Adrenal gland (tissue), 12 donors: ENCODE results near the gene FHL5. TPM values are rescaled to one million over a fixed set of nuclear protein-coding genes. Genes with fewer than 3 reads are reported as not detected.
"Not testable (repeated sequence)": the region's sequence is repeated elsewhere in the genome, so short reads cannot be mapped to it uniquely, and the experiment has no call there.

Experiments
- DNase-seq, 7 donors: peaks; one replicate each; pipeline ENCODE4 v3.0.0-alpha.2; 2019 to 2020
- H3K27ac ChIP-seq, 5 donors: fragments of 200-600 bp; sonication (generic) in 4 of 5; 1 replicate in 3 of 5; 2 replicates in 2 of 5; pipeline versions ENCODE4 v1.5.1 to v1.8.0; 2016 to 2020; ENCODE audit warnings: mild to moderate bottlenecking in 1 of 5
- H3K27me3 ChIP-seq: fragments of 200-600 bp; 2 replicates; pipeline ENCODE4 v1.8.0; 2021
- H3K36me3 ChIP-seq, 2 donors: fragments of 200-600 bp; replicated peaks in 1 of 2; 1 replicate in 1 of 2; 2 replicates in 1 of 2; pipeline versions ENCODE4 v1.5.1 to v1.8.0; 2018 to 2022
- H3K4me1 ChIP-seq, 2 donors: fragments of 200-600 bp; replicated peaks in 1 of 2; 1 replicate in 1 of 2; 2 replicates in 1 of 2; pipeline versions ENCODE4 v1.5.1 to v1.8.0; 2018 to 2021
- H3K4me3 ChIP-seq, 4 donors: fragments of 200-600 bp; sonication (generic) in 3 of 4; one replicate each; pipeline ENCODE4 v1.5.1; 2016 to 2018
- H3K9me3 ChIP-seq, 3 donors: fragments of 200-600 bp; sonication (generic) in 1 of 3; replicated peaks in 1 of 3; 1 replicate in 2 of 3; 2 replicates in 1 of 3; pipeline versions ENCODE4 v1.5.1 to v1.8.0; 2016 to 2021
- POLR2A ChIP-seq, 2 donors: fragments of 450-650 bp; IDR thresholded peaks; one replicate each; pipeline ENCODE4 v1.6.1; 2017; ENCODE audit warnings: antibody characterized with exemption in 2 of 2, mild to moderate bottlenecking in 2 of 2, moderate library complexity in 1 of 2
- WGBS, 4 donors: extraction: QIAGEN DNeasy Blood & Tissue Kit in 2 of 4; methylation state at CpG; one replicate each; pipeline versions ENCODE4 v1.1.5 to v1.1.7; 2013 to 2017; 5-methylcytosine and 5-hydroxymethylcytosine counted together
- intact Hi-C, 2 donors: fragments of 100-400 bp; cut with DNase I; formaldehyde crosslinking; loops; one replicate each; pipeline versions ENCODE4 v1.14.1 to v1.15.0; 2022 to 2023
- polyA plus RNA-seq, 3 donors: library from polyadenylated mRNA; stranded (reverse); fragments of 200-250 nt in 2 of 3; fragments of 350-450 nt in 1 of 3; fragmentation: Illumina TruSeq in 1 of 3; extraction: RNeasy Lipid Tissue Mini Kit (QIAGEN cat#74804) in 1 of 3; gene quantifications; one replicate each; pipeline ENCODE4 v1.2.3, GENCODE V29; 2013 to 2014
- total RNA-seq, 9 donors: library from RNA; depleted of rRNA in 4 of 9; stranded (reverse); fragments of >200 nt in 4 of 9; fragments of 120-200 nt in 1 of 9; fragmentation: NEBNext Ultra II Directional in 1 of 9; extraction: Animal tissue kit (Norgen Biotek cat#: 25700) in 1 of 9; gene quantifications; one replicate each; pipeline versions ENCODE4 v1.1.0 to v1.2.4, GENCODE V29; 2013 to 2023
- TF ChIP-seq, protein P1 (sequence below), 6 experiments: fragments of 450-650 bp in 4 of 6; fragments of 200-600 bp in 2 of 6; sonication (generic) in 1 of 6; IDR thresholded peaks; 1 replicate in 5 of 6; 2 replicates in 1 of 6; pipeline versions ENCODE4 v1.5.1 to v1.8.0; 2016 to 2021; ENCODE audit warnings: antibody characterized with exemption in 6 of 6, mild to moderate bottlenecking in 2 of 6, moderate library complexity in 1 of 6
- donor health status: healthy with polysubstance abuse.
- donor health status: Bipolar disorder and iron deficiency.
- donor health status: DM: yes; HTN: yes; CAD: no.
- donor health status: DM: no; HTN: no; CAD: no.
- donor health status: DM: no; HTN: no; CAD: no.
- donor health status: DM: yes; HTN: yes; CAD: no.

Gene FHL5
- total and polyA plus RNA-seq, 12 donors: 2.3 to 48.1 (median 12.7) TPM

DNA sequence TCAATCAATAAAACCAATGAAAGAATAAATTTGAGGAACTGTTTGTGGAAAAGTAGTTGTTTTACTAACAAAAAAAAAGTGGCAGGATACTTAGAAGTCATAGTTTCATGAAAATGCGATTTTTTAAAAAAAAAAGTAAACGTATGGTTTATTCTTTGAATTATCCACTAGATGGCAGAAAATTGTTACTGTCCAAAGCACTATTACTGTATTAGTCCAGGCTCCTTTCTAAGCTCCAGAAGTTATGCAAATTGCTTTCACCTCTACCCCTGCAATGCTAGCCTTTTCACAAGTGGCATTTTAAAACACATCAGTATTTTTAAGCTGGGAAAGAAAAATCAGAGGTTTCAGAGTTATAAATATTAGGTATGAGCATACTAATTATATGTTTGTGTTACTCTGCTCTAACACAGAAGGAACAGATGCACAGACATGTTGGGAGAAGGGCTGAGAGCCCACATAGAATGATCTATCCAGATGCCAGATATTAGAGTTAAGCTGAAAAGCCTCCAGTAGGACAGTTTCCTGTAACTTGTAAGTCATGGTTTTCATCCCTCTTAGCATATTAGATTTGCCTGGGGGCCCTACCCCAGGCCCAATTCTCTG is 63.9 kb downstream of the FHL5 start:
- intact Hi-C loops: loop anchor here (5.0 kb wide), 2 partner anchors 270 to 430 kb away; partner anchors contain the start of gene NDUFAF4 (in 1 of the 2)

DNA sequence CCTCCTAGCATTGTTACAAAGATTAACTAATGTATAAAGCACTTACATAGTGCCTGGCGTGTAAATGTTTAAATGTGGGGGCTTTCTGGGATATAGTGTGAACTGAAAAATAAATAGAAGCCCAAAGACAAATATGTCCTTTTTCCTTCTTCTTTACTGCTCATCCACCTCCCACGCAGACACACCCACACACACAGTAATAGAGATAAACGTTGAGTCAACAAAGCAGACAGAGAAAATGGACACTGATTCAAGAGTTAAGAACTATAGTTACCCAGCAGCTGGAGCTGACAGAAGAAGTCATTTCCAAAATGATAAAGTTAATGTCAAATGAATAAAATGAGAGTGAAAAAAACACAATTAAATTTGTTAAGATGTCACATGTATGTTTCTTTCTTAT is 68.3 kb downstream of the FHL5 start:
- no peak for DNase-seq
- intact Hi-C loops: no loop called here
- H3K36me3 ChIP-seq: no peaks in the 10 kb centered on the region
- H3K27me3 ChIP-seq: peaks cover 3% of the 10 kb centered on the region
- no peak overlapping the region for H3K4me3 ChIP-seq
- no peaks in the 10 kb centered on the region for H3K9me3 ChIP-seq
- H3K4me1 ChIP-seq: no peaks in the 10 kb centered on the region
- no peak overlapping the region for H3K27ac ChIP-seq
- TF ChIP-seq, protein P1, sequence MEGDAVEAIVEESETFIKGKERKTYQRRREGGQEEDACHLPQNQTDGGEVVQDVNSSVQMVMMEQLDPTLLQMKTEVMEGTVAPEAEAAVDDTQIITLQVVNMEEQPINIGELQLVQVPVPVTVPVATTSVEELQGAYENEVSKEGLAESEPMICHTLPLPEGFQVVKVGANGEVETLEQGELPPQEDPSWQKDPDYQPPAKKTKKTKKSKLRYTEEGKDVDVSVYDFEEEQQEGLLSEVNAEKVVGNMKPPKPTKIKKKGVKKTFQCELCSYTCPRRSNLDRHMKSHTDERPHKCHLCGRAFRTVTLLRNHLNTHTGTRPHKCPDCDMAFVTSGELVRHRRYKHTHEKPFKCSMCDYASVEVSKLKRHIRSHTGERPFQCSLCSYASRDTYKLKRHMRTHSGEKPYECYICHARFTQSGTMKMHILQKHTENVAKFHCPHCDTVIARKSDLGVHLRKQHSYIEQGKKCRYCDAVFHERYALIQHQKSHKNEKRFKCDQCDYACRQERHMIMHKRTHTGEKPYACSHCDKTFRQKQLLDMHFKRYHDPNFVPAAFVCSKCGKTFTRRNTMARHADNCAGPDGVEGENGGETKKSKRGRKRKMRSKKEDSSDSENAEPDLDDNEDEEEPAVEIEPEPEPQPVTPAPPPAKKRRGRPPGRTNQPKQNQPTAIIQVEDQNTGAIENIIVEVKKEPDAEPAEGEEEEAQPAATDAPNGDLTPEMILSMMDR (IDR thresholded peaks at IDR 0.05): no peak
- no peak for TF ChIP-seq POLR2A (IDR thresholded peaks at IDR 0.05)
- WGBS, 4 donors: 37 to 53% (median 46%) methylated on average over 3 of the region's 3 CpGs

More for the DNA sequence above, 63.9 kb downstream of the FHL5 start:
- Histone ChIP-seq H3K27ac (no peak overlapping the region), H3K4me3 (no peak overlapping the region), H3K9me3 (no peaks in the 10 kb centered on the region), H3K4me1 (no peaks in the 10 kb centered on the region), H3K36me3 (no peaks in the 10 kb centered on the region), H3K27me3 (no peaks in the 10 kb centered on the region)
- no peak for DNase-seq
- 1 to 6% (median 4%) methylated on average over 2 of the region's 2 CpGs for WGBS, 4 donors
- TF ChIP-seq, protein P1 (IDR thresholded peaks at IDR 0.05): peak in 5 of 6 experiments; percentile 50 to 71 (median 60)
- TF ChIP-seq POLR2A (IDR thresholded peaks at IDR 0.05): no peak

DNA sequence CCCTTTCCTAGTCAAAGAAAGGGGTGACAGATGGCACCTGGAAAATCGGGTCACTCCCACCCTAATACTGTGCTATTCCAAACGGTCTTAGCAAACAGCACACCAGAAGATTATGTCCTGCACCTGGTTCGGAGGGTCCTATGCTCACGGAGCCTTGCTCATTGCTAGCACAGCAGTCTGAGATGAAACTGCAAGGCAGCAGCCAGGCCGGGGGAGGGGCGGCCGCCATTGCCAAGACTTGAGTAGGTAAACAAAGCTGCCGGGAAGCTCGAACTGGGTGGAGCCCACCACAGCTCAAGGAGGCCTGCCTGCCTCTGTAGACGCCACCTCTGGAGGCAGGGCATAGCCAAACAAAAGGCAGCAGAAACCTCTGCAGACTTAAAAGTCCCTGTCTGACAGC is 75.1 kb downstream of the FHL5 start:
- 50 to 76% (median 66%) methylated on average over 8 to 10 of the region's 10 CpGs for WGBS, 4 donors
- not testable (repeated sequence) for H3K36me3 ChIP-seq

DNA sequence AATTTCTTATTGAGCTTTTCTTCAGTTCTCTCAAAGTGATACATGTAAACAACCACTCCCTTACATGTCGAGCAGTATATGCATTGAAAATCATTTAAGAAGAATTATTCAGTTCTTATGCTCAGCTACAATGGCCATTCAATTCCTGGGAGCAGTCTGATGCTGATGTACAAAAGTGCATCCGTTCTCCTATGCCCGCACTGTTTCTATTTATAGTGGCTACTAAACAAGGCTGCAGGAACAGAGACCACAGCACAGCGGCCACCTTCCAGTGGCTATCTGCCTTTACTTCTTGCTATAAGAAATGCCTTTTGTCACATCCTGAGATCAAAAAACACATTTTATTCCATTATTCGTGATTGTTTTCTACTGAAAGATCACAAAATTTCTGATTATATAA is 82.2 kb downstream of the FHL5 start:
- H3K27ac ChIP-seq: no peak overlapping the region
- H3K36me3 ChIP-seq: no peaks in the 10 kb centered on the region
- no peaks in the 10 kb centered on the region for H3K9me3 ChIP-seq
- intact Hi-C loops: no loop called here
- no peaks in the 10 kb centered on the region for H3K4me1 ChIP-seq
- no peaks in the 10 kb centered on the region for H3K27me3 ChIP-seq
- DNase-seq: no peak
- WGBS, 4 donors: 43 to 55% (median 54%) methylated on average over 5 of the region's 5 CpGs
- TF ChIP-seq POLR2A (IDR thresholded peaks at IDR 0.05): no peak
- TF ChIP-seq, protein P1 (IDR thresholded peaks at IDR 0.05): no peak
- H3K4me3 ChIP-seq: no peak overlapping the region

More for the DNA sequence above, 75.1 kb downstream of the FHL5 start:
- H3K4me1 ChIP-seq, H3K27me3 ChIP-seq, H3K27ac ChIP-seq, intact Hi-C loops, H3K9me3 ChIP-seq, H3K4me3 ChIP-seq, DNase-seq: not testable (repeated sequence)

DNA sequence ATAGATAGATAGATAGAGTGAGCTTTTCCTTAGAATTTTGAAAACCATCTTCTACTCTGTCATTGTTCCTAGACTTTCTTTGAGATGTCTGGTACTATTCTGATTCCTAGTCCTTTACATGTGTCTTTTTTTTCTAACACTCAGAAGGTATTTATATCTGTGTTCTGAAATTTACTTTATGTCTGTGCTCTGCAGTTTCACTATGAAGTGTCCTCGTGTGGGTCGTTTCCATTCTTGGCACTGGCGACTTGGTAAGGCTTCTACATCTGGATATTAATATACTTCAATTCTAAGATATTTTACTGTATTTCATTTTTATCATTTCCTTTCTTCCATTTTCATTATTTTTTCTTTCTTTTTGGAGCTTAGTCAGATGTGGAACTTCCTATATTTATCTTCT is 87.0 kb downstream of the FHL5 start:
- 66 to 80% (median 76%) methylated on average over 3 of the region's 3 CpGs for WGBS, 4 donors

More for the DNA sequence above, 87.0 kb downstream of the FHL5 start:
- Histone ChIP-seq H3K27ac (no peak overlapping the region), H3K27me3 (no peaks in the 10 kb centered on the region), H3K9me3 (no peaks in the 10 kb centered on the region), H3K4me1 (no peaks in the 10 kb centered on the region), H3K4me3 (no peak overlapping the region), H3K36me3 (no peaks in the 10 kb centered on the region)
- DNase-seq: no peak
- intact Hi-C loops: no loop called here
- TF ChIP-seq, protein P1 (IDR thresholded peaks at IDR 0.05): no peak
- no peak for TF ChIP-seq POLR2A (IDR thresholded peaks at IDR 0.05)
